Left ventricle myocardium inferior (tissue), 1 donor: Measurements from ENCODE around the gene TRERF1. TPM values are rescaled to one million over a fixed set of nuclear protein-coding genes. Genes with fewer than 3 reads are reported as not detected.

Experiments
- DNase-seq: peaks from one replicate; pipeline ENCODE4 v3.0.0-alpha.2; 2020
- H3K27ac ChIP-seq: fragments of 200-600 bp; replicated peaks from 2 replicates; pipeline ENCODE4 v1.8.0; 2021
- H3K27me3 ChIP-seq: fragments of 200-600 bp; 2 replicates; pipeline ENCODE4 v1.8.0; 2021; ENCODE audit warnings: low read depth
- H3K36me3 ChIP-seq: fragments of 200-600 bp; 2 replicates; pipeline ENCODE4 v1.8.0; 2021
- H3K4me1 ChIP-seq: fragments of 200-600 bp; 2 replicates; pipeline ENCODE4 v1.8.0; 2021
- H3K4me3 ChIP-seq: fragments of 200-600 bp; 2 replicates; pipeline ENCODE4 v1.8.0; 2021; ENCODE audit warnings: mild to moderate bottlenecking, moderate library complexity
- H3K9me3 ChIP-seq: fragments of 200-600 bp; replicated peaks from 2 replicates; pipeline ENCODE4 v1.8.0; 2021
- intact Hi-C: fragments of 100-400 bp; cut with micrococcal nuclease; formaldehyde crosslinking; loops from one replicate; pipeline ENCODE4 v1.11.0; 2022
- total RNA-seq: library from RNA; stranded (reverse); fragmentation: NEBNext Ultra II Directional; extraction: Animal tissue kit (Norgen Biotek cat#: 25700); gene quantifications from one replicate; pipeline ENCODE4 v1.2.1, GENCODE V29; 2021
- TF ChIP-seq, protein P1 (sequence below): fragments of 200-600 bp; IDR thresholded peaks from 2 replicates; pipeline ENCODE4 v1.8.0; 2021; ENCODE audit warnings: antibody characterized with exemption, mild to moderate bottlenecking, borderline replicate concordance
- donor health status: DM: no; HTN: yes; CAD: no; lungs with severe emphysema.

Gene TRERF1
- total RNA-seq, 1 donor from 2014 or later: 1.4 TPM

DNA sequence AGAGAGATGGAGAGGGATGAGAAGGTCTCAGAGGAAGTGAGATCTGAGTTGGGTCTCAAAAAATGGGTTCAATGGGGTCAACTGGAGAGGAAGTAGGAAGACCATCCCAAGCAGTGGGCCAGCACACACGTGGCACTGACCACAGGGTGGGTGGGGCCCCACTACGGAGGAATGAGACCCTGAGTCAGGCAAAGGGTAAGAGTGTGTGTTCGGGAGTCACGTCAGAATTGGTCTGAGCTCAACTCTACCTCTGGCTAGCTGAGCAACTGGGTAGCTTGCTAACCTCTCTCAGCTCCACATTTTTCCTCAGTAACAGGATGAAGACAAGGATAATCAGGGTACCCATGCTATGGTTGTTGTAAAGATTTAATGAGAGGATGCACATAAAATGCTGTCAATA is 79.0 kb downstream of the TRERF1 start:
- H3K4me1 ChIP-seq: peaks cover 26% of the 10 kb centered on the region
- no peak overlapping the region for H3K4me3 ChIP-seq
- H3K36me3 ChIP-seq: no peaks in the 10 kb centered on the region
- H3K27me3 ChIP-seq: no peaks in the 10 kb centered on the region
- no peak overlapping the region for H3K27ac ChIP-seq
- TF ChIP-seq, protein P1, sequence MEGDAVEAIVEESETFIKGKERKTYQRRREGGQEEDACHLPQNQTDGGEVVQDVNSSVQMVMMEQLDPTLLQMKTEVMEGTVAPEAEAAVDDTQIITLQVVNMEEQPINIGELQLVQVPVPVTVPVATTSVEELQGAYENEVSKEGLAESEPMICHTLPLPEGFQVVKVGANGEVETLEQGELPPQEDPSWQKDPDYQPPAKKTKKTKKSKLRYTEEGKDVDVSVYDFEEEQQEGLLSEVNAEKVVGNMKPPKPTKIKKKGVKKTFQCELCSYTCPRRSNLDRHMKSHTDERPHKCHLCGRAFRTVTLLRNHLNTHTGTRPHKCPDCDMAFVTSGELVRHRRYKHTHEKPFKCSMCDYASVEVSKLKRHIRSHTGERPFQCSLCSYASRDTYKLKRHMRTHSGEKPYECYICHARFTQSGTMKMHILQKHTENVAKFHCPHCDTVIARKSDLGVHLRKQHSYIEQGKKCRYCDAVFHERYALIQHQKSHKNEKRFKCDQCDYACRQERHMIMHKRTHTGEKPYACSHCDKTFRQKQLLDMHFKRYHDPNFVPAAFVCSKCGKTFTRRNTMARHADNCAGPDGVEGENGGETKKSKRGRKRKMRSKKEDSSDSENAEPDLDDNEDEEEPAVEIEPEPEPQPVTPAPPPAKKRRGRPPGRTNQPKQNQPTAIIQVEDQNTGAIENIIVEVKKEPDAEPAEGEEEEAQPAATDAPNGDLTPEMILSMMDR: no peak
- no peak for DNase-seq
- H3K9me3 ChIP-seq: no peaks in the 10 kb centered on the region
- intact Hi-C loops: no loop called here

DNA sequence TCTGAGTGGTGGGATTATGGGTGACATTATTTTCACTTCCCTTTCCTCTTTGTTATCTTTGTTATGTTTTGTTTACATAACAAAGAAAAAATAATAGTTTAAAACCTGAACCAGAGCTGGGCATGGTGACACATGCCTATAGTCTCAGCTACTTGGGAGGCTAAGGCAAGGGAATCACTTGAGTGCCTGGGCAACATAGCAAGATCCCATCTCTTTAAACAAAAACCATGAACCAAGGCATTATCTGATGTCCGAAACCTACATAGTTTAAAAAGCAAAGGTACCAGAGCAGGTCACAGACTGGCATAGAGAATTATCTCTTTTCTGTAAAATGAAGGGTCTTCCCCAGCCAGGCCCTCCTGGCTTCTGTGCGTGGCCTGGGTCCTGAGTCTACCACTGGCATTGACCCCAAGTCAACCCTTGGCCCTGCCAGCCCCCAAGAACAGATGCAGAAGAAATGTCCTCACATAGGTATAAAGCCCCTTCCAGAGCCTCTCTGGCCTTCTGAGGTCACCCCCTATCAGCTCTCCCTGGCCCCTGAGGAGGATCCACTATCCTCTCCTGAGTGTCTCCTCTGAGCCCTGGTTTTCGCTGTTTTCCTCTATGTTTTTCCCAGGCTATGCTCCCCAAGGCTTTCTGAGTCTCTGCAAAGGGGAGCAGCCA is 81.3 kb downstream of the TRERF1 start:
- Histone ChIP-seq H3K27me3 (no peaks in the 10 kb centered on the region), H3K9me3 (no peaks in the 10 kb centered on the region), H3K4me1 (peaks cover 43% of the 10 kb centered on the region), H3K4me3 (no peak overlapping the region), H3K27ac (no peak overlapping the region), H3K36me3 (no peaks in the 10 kb centered on the region)
- intact Hi-C loops: no loop called here
- TF ChIP-seq, protein P1: no peak
- no peak for DNase-seq

- TF ChIP-seq, protein P1: no peak
- H3K27ac ChIP-seq: no peak overlapping the region
- no peaks in the 10 kb centered on the region for H3K36me3 ChIP-seq
- H3K27me3 ChIP-seq: no peaks in the 10 kb centered on the region
- H3K4me3 ChIP-seq: no peak overlapping the region
- intact Hi-C loops: no loop called here
- peaks cover 47% of the 10 kb centered on the region for H3K4me1 ChIP-seq
- DNase-seq: no peak
- H3K9me3 ChIP-seq: no peaks in the 10 kb centered on the region
Observed at GRCh38 chr6:42369568-42369967, 82.2 kb downstream of the TRERF1 start.

GRCh38 chr6:42368181-42368580 is 83.5 kb downstream of the TRERF1 start:
- H3K27me3 ChIP-seq: no peaks in the 10 kb centered on the region
- no peaks in the 10 kb centered on the region for H3K36me3 ChIP-seq
- H3K4me1 ChIP-seq: peaks cover 54% of the 10 kb centered on the region
- H3K27ac ChIP-seq: peak overlapping the region; percentile 57
- DNase-seq: no peak
- H3K4me3 ChIP-seq: peak overlapping the region; percentile 25
- TF ChIP-seq, protein P1: no peak
- H3K9me3 ChIP-seq: no peaks in the 10 kb centered on the region
- intact Hi-C loops: no loop called here

GRCh38 chr6:42367353-42368011 is 84.2 kb downstream of the TRERF1 start:
- no peaks in the 10 kb centered on the region for H3K27me3 ChIP-seq
- peak overlapping the region; percentile 25 for H3K4me3 ChIP-seq
- intact Hi-C loops: no loop called here
- H3K27ac ChIP-seq: peak overlapping the region; percentile 57
- H3K36me3 ChIP-seq: no peaks in the 10 kb centered on the region
- DNase-seq: no peak
- TF ChIP-seq, protein P1: no peak
- peaks cover 54% of the 10 kb centered on the region for H3K4me1 ChIP-seq
- no peaks in the 10 kb centered on the region for H3K9me3 ChIP-seq
